GM23338 (cell line): ENCODE data around the gene ZNF674. TPM values are rescaled to one million over a fixed set of nuclear protein-coding genes. Genes with fewer than 3 reads are reported as not detected.
"Not testable (repeated sequence)": the region's sequence is repeated elsewhere in the genome, so short reads cannot be mapped to it uniquely, and the experiment has no call there.

Source experiments
- ATAC-seq: fragments of 200-7000 bp; cut with Tn5 transposase; 3 replicates; pipeline ENCODE4 v1.9.1; 2020
- DNase-seq: peaks from one replicate; pipeline ENCODE4 v3.0.0-alpha.2; 2015; ENCODE audit warnings: low spot score
- H2AFZ ChIP-seq: fragments of 200-600 bp; sonication (generic); 2 replicates; pipeline ENCODE4 v1.8.0; 2016; ENCODE audit warnings: antibody characterized with exemption, mild to moderate bottlenecking, moderate library complexity
- H3F3A ChIP-seq: fragments of 200-600 bp; sonication (generic); replicated peaks from 2 replicates; pipeline ENCODE4 v1.8.0; 2017; ENCODE audit warnings: antibody characterized with exemption, mixed run types, low read depth
- H3K27ac ChIP-seq: fragments of 200-600 bp; sonication (generic); 2 replicates; pipeline ENCODE4 v1.6.1; 2016; ENCODE audit warnings: low read depth
- H3K27me3 ChIP-seq: fragments of 200-600 bp; sonication (generic); 2 replicates; pipeline ENCODE4 v1.8.0; 2016; ENCODE audit warnings: mild to moderate bottlenecking, mixed run types, moderate library complexity; ENCODE audit not compliant: insufficient read depth
- H3K36me3 ChIP-seq: fragments of 200-600 bp; sonication (generic); 2 replicates; pipeline ENCODE4 v1.8.0; 2016; ENCODE audit warnings: mild to moderate bottlenecking; ENCODE audit not compliant: insufficient read depth
- H3K4me1 ChIP-seq: fragments of 200-600 bp; sonication (generic); 2 replicates; pipeline ENCODE4 v1.8.0; 2016; ENCODE audit warnings: mild to moderate bottlenecking, moderate library complexity; ENCODE audit not compliant: insufficient read depth
- H3K4me2 ChIP-seq: fragments of 200-600 bp; sonication (generic); 2 replicates; pipeline ENCODE4 v1.7.1; 2017; ENCODE audit warnings: mixed run types
- H3K4me3 ChIP-seq: fragments of 200-600 bp; sonication (generic); 2 replicates; pipeline ENCODE4 v1.6.1; 2016; ENCODE audit warnings: mixed run types
- H3K79me2 ChIP-seq: fragments of 200-600 bp; sonication (generic); replicated peaks from 2 replicates; pipeline ENCODE4 v1.8.0; 2017; ENCODE audit warnings: mild to moderate bottlenecking; ENCODE audit not compliant: insufficient read depth
- H3K9me2 ChIP-seq: fragments of 200-600 bp; sonication (generic); 2 replicates; pipeline ENCODE4 v1.8.0; 2017; ENCODE audit not compliant: insufficient read depth
- H4K20me1 ChIP-seq: fragments of 200-600 bp; sonication (generic); replicated peaks from 2 replicates; pipeline ENCODE4 v1.8.0; 2017; ENCODE audit warnings: mild to moderate bottlenecking; ENCODE audit not compliant: insufficient read depth
- H3K27ac Mint-ChIP-seq: 2 replicates; pipeline ENCODE4 v1.8.0; 2020; ENCODE audit warnings: inconsistent platforms, mild to moderate bottlenecking, moderate library complexity, mixed read lengths
- H3K27me3 Mint-ChIP-seq: 3 replicates; pipeline ENCODE4 v1.8.0; 2022; ENCODE audit warnings: low read depth, mild to moderate bottlenecking, moderate library complexity, mixed read lengths, inconsistent platforms; ENCODE audit not compliant: insufficient read depth, poor library complexity
- H3K36me3 Mint-ChIP-seq: 3 replicates; pipeline ENCODE4 v1.8.0; 2021; ENCODE audit warnings: low read depth, mild to moderate bottlenecking, inconsistent platforms, moderate library complexity, mixed read lengths
- H3K4me1 Mint-ChIP-seq: 3 replicates; pipeline ENCODE4 v1.8.0; 2020; ENCODE audit warnings: mild to moderate bottlenecking, inconsistent platforms, mixed read lengths
- H3K4me3 Mint-ChIP-seq: 3 replicates; pipeline ENCODE4 v1.8.0; 2021; ENCODE audit warnings: moderate library complexity, mild to moderate bottlenecking, inconsistent platforms, mixed read lengths
- H3K9me3 Mint-ChIP-seq: 3 replicates; pipeline ENCODE4 v1.8.0; 2020; ENCODE audit warnings: moderate library complexity, mild to moderate bottlenecking, inconsistent platforms, mixed read lengths
- CREB1 ChIP-seq: fragments of 250-450 bp; sonication (Bioruptor Pico); IDR thresholded peaks from 2 replicates; pipeline ENCODE4 v1.5.0; 2020; ENCODE audit warnings: low read depth, mild to moderate bottlenecking, moderate library complexity
- EZH2 ChIP-seq: fragments of 200-600 bp; sonication (generic); IDR thresholded peaks from one replicate; pipeline ENCODE4 v1.8.0; 2017; ENCODE audit warnings: antibody characterized with exemption, mild to moderate bottlenecking, low read depth; ENCODE audit not compliant: unreplicated experiment
- EZH2phosphoT487 ChIP-seq: fragments of 200-600 bp; sonication (generic); IDR thresholded peaks from one replicate; pipeline ENCODE4 v1.8.1; 2018; ENCODE audit warnings: antibody characterized with exemption; ENCODE audit not compliant: unreplicated experiment
- STAT1 ChIP-seq: IDR thresholded peaks from one replicate; pipeline ENCODE4 v1.6.1; 2016; ENCODE audit warnings: antibody characterized with exemption; ENCODE audit not compliant: unreplicated experiment
- polyA plus RNA-seq: library from polyadenylated mRNA; unstranded; fragments of >200 nt; fragmentation: Nextera tagmentation; extraction: Ambion mirVana; gene quantifications from 2 replicates; pipeline ENCODE4 v1.2.1, GENCODE V29; 2016
- total RNA-seq: library from RNA; depleted of rRNA; stranded (reverse); fragments of >200 nt; shearing (Covaris generic); gene quantifications from 2 replicates; pipeline ENCODE4 v1.2.3, GENCODE V29; 2014

ZNF674 gene
- total and polyA plus RNA-seq, 2 experiments from 2014 or later, result 3.0 to 5.5 TPM

GRCh38 chrX:46543441-46543840, 1.8 kb downstream of the ZNF674 start (continued):
- no peak for TF ChIP-seq CREB1
- no peak for TF ChIP-seq EZH2
- no peak for TF ChIP-seq STAT1

DNA sequence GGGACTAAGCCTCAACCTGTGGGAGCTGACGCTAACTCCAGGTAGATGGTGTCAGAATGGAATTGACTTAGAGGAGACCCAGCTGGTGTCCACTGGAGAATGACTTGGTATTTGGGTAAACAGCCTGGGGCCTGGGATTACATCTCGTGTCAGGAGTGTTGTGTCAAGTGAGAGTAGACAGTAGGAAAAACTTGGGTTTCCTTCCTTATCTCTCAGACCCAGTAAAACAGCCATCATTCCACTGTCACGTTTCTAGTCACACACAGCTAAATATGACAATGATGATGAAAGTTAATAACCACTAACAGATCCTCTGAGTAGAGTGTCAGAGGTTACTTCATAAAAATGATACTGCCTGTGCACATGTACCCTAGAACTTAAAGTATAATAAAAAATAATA, 13.8 kb downstream of the ZNF674 start:
- no peak overlapping the region for H3K27ac Mint-ChIP-seq
- no peaks in the 10 kb centered on the region; the same call in 2 of the 3 replicates for H3K4me1 Mint-ChIP-seq
- H3F3A ChIP-seq, result no peaks in the 10 kb centered on the region
- H3K9me2 ChIP-seq, result no peaks in the 10 kb centered on the region
- no peak overlapping the region for H3K4me3 Mint-ChIP-seq
- H3K27me3 Mint-ChIP-seq, result peaks cover 2% of the 10 kb centered on the region
- no peak overlapping the region for H3K4me2 ChIP-seq
- TF ChIP-seq EZH2phosphoT487 (no peak), CREB1 (no peak)
- no peak overlapping the region for H2AFZ ChIP-seq
- no peaks in the 10 kb centered on the region for H4K20me1 ChIP-seq
- H3K36me3 Mint-ChIP-seq, result peaks cover 8% of the 10 kb centered on the region; the same call in 2 of the 3 replicates
- H3K4me3 ChIP-seq, result no peak overlapping the region
- no peaks in the 10 kb centered on the region for H3K9me3 Mint-ChIP-seq
- DNase-seq (no peak), ATAC-seq (no peak)
- no peaks in the 10 kb centered on the region for H3K4me1 ChIP-seq
- H3K27ac ChIP-seq, result no peak overlapping the region
- no peaks in the 10 kb centered on the region for H3K79me2 ChIP-seq
- no peaks in the 10 kb centered on the region for H3K27me3 ChIP-seq
- H3K36me3 ChIP-seq, result no peaks in the 10 kb centered on the region

DNA sequence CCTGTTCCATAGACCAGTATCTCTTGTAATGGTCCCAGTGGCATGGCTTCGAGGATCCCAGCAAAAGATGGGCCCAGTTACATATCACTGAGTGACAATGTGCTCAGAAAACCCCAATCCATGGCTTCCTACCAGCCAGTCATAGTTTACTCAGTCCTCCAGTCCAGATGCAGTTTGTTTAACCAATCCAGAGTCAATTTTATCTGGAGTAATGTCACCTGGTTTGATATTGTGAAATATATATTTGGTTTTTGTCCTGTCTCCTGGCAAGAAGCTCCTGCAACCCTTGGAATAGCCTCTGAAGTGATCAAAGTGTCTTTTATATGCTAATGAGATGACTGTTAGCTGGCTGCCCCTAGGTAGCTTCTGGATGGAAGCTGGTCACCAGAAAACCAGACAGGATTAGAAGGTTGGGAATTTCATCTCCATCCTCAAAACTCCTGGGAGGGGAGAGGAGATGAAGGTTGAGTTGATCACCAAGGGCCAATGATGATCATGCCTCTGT, 14.8 kb downstream of the ZNF674 start:
- H3K4me3 ChIP-seq, H3K9me3 Mint-ChIP-seq, DNase-seq: not testable (repeated sequence)

DNA sequence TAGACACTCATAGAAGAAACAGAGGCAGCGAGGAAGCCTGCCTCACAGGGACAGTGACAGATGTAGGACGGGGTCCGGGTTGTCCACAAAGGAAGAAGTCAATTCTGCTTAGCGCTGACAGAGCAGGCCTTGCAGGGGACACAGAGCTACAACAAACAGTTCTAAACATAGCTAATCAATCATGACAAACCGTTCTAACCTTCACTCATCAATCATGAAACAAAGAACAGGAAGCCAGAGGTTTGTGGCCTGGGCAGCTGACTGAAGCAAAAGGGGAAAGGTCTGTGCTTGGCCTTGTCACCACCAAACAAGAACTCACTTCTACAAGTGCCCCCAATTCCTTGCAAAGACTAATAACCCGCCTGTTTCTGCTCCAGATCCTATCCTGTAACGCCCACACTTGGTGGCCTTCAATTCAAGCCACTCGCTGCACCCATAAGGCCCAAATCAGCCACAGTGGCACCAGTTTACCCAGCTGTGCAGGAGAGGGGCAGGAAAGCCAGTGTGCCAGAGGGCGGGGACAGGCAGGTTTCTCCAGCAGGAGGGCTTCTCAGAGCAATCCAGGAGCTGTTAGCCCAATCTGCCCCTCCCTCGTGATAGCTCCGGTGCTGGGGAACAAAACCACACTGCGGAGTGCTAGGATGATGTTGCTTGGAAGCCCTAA, 15.3 kb downstream of the ZNF674 start:
- not testable (repeated sequence) for H3K4me3 Mint-ChIP-seq, H3K27me3 ChIP-seq, H4K20me1 ChIP-seq, H3K36me3 Mint-ChIP-seq, H3K4me1 ChIP-seq, H3K27ac ChIP-seq, DNase-seq, H3F3A ChIP-seq, H3K4me1 Mint-ChIP-seq, ATAC-seq, H3K36me3 ChIP-seq, H3K4me3 ChIP-seq, H3K79me2 ChIP-seq, H2AFZ ChIP-seq, H3K27me3 Mint-ChIP-seq, H3K4me2 ChIP-seq, H3K9me2 ChIP-seq, H3K9me3 Mint-ChIP-seq, H3K27ac Mint-ChIP-seq

More for the DNA sequence above, 14.8 kb downstream of the ZNF674 start:
- not testable (repeated sequence) for H3K79me2 ChIP-seq, H3K9me2 ChIP-seq, H3K27me3 ChIP-seq, H3K36me3 ChIP-seq, H3K27me3 Mint-ChIP-seq, H3K4me1 Mint-ChIP-seq, H3K27ac Mint-ChIP-seq, H3K4me1 ChIP-seq, H3K36me3 Mint-ChIP-seq, H2AFZ ChIP-seq, H3F3A ChIP-seq, H3K4me3 Mint-ChIP-seq, ATAC-seq, H4K20me1 ChIP-seq, H3K27ac ChIP-seq, H3K4me2 ChIP-seq

DNA sequence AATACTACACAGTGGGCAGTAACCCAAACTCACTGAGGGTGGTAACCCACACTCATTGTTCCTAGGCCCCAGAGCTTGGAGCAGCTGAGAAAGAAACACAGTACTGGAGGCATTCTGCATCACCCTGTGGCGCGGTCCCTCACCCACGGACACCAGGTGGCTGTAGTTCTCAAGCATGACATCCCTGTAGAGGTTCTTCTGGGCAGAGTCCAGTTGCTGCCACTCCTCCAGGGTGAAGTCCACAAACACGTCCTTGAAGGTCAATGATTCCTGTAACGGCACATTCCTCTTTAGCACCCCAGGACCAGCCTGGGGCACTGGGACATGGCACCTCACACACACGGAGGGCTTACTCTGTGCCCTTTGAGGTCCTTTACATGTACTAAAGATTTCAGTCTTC, 16.6 kb downstream of the ZNF674 start:
- H3K4me2 ChIP-seq, H4K20me1 ChIP-seq, H3K4me3 ChIP-seq, H3K4me1 ChIP-seq, DNase-seq, H2AFZ ChIP-seq, H3K9me3 Mint-ChIP-seq, H3K27ac ChIP-seq, H3K36me3 ChIP-seq, H3K27ac Mint-ChIP-seq, H3F3A ChIP-seq, ATAC-seq, H3K4me3 Mint-ChIP-seq, H3K27me3 Mint-ChIP-seq, H3K27me3 ChIP-seq, H3K79me2 ChIP-seq, H3K4me1 Mint-ChIP-seq, H3K9me2 ChIP-seq: not testable (repeated sequence)
- peaks cover 12% of the 10 kb centered on the region for H3K36me3 Mint-ChIP-seq
